A673 (cell line): ENCODE results near the gene CCR6. TPM values are rescaled to one million over a fixed set of nuclear protein-coding genes. Genes with fewer than 3 reads are reported as not detected.

Source experiments
- BruUV-seq: library from RNA; stranded (reverse); fragments of 400-500 nt; replicated peaks from 2 replicates; lab custom pipeline; 2021; lab: Mats Ljungman, UMichigan
- CTCF ChIA-PET: fragments of 300-600 bp; sonication (Branson Sonifier 250); formaldehyde crosslinking; loops from one replicate; lab custom pipeline; 2022; ENCODE audit warnings: antibody characterized with exemption; lab: Charles Lee
- POLR2A ChIA-PET: fragments of 300-600 bp; sonication (Branson Sonifier 250); formaldehyde crosslinking; loops from one replicate; lab custom pipeline; 2022; ENCODE audit warnings: antibody characterized with exemption; ENCODE audit not compliant: low non-redundant PET; lab: Charles Lee
- DNase-seq: peaks from one replicate; pipeline ENCODE4 v3.0.0-alpha.2; 2015; ENCODE audit warnings: low spot score
- H3K27ac ChIP-seq: fragments of 200-600 bp; sonication (generic); 2 replicates; pipeline ENCODE4 v1.5.1; 2016; ENCODE audit warnings: mixed run types, low read depth, mild to moderate bottlenecking, mixed read lengths, antibody characterized with exemption, low read length; ENCODE audit not compliant: poor library complexity, severe bottlenecking
- H3K27me3 ChIP-seq: fragments of 200-600 bp; sonication (generic); replicated peaks from 2 replicates; pipeline ENCODE4 v1.6.1; 2017; ENCODE audit warnings: mixed run types, low read depth, mild to moderate bottlenecking, mixed read lengths, antibody characterized with exemption, low read length; ENCODE audit not compliant: insufficient read depth, poor library complexity
- H3K36me3 ChIP-seq: fragments of 200-600 bp; sonication (generic); 2 replicates; pipeline ENCODE4 v1.6.1; 2016; ENCODE audit warnings: mixed run types, mild to moderate bottlenecking, mixed read lengths, antibody characterized with exemption, low read length; ENCODE audit not compliant: insufficient read depth, poor library complexity, severe bottlenecking
- H3K4me1 ChIP-seq: fragments of 200-600 bp; sonication (generic); 2 replicates; pipeline ENCODE4 v1.6.1; 2017; ENCODE audit warnings: mixed run types, mild to moderate bottlenecking, mixed read lengths, antibody characterized with exemption, low read length; ENCODE audit not compliant: insufficient read depth, poor library complexity, severe bottlenecking
- H3K4me3 ChIP-seq: fragments of 200-600 bp; sonication (generic); 2 replicates; pipeline ENCODE4 v1.5.1; 2016; ENCODE audit warnings: low read depth, mixed run types, mild to moderate bottlenecking, mixed read lengths, low read length; ENCODE audit not compliant: poor library complexity, severe bottlenecking
- H3K9me3 ChIP-seq: fragments of 200-600 bp; sonication (generic); 2 replicates; pipeline ENCODE4 v1.6.1; 2016; ENCODE audit warnings: mixed run types, low read depth, mild to moderate bottlenecking, mixed read lengths, antibody characterized with exemption, low read length; ENCODE audit not compliant: poor library complexity, severe bottlenecking
- CTCF ChIP-seq: fragments of 300-800, 200-600 bp; sonication (generic); conservative IDR thresholded peaks from 2 replicates; pipeline ENCODE4 v1.5.1; 2017; ENCODE audit warnings: low read depth, mild to moderate bottlenecking, antibody characterized with exemption, low read length, moderate library complexity, mixed read lengths
- EZH2 ChIP-seq: fragments of 200-600 bp; sonication (generic); IDR thresholded peaks from 2 replicates; pipeline ENCODE4 v1.6.1; 2017; ENCODE audit warnings: borderline replicate concordance, low read depth, mild to moderate bottlenecking, mixed read lengths, antibody characterized with exemption, low read length; ENCODE audit not compliant: poor library complexity, severe bottlenecking
- intact Hi-C: fragments of 100-400 bp; cut with micrococcal nuclease; formaldehyde crosslinking; loops from one replicate; pipeline ENCODE4 v1.10.0; 2022; ENCODE audit not compliant: unreplicated experiment
- total RNA-seq: library from RNA; stranded (reverse); gene quantifications from 2 replicates; pipeline ENCODE4 v1.2.3, GENCODE V29; 2021

The CCR6 gene
- total RNA-seq, 1 experiment from 2014 or later = not detected

- DNase-seq = no peak
- no peaks in the 10 kb centered on the region for H3K9me3 ChIP-seq
- TF ChIP-seq EZH2 = no peak
- no peak for TF ChIP-seq CTCF
- H3K4me3 ChIP-seq = no peak overlapping the region
- no peaks in the 10 kb centered on the region for H3K4me1 ChIP-seq
- no peak overlapping the region for H3K27ac ChIP-seq
- H3K27me3 ChIP-seq = peaks cover 11% of the 10 kb centered on the region
- H3K36me3 ChIP-seq = no peaks in the 10 kb centered on the region
- ChIA-PET POLR2A (no interaction called here), CTCF (no interaction called here)
- intact Hi-C loops = no loop called here
- no TSS peak for BruUV-seq
Measured at GRCh38 chr6:167154895-167155294, 32.0 kb downstream of the CCR6 start.

- Histone ChIP-seq H3K9me3 (no peaks in the 10 kb centered on the region), H3K4me3 (no peak overlapping the region), H3K4me1 (no peaks in the 10 kb centered on the region), H3K36me3 (no peaks in the 10 kb centered on the region), H3K27me3 (peaks cover 11% of the 10 kb centered on the region), H3K27ac (no peak overlapping the region)
- TF ChIP-seq EZH2 (no peak), CTCF (no peak)
- CTCF ChIA-PET = no interaction called here
- POLR2A ChIA-PET = no interaction called here
- BruUV-seq = no TSS peak
- DNase-seq = no peak
- intact Hi-C loops = no loop called here
Measured at GRCh38 chr6:167157414-167157813, 34.5 kb downstream of the CCR6 start.

- Histone ChIP-seq H3K27ac (no peak within 1 kb of the TSS), H3K9me3 (no peaks in the 10 kb centered on the region), H3K4me1 (no peaks in the 10 kb centered on the region), H3K4me3 (no peak within 1 kb of the TSS), H3K36me3 (no peaks in the 10 kb centered on the region), H3K27me3 (peaks cover 11% of the 10 kb centered on the region)
- no TSS peak for BruUV-seq
- ChIA-PET CTCF (no interaction called here), POLR2A (no interaction called here)
- no peak for TF ChIP-seq EZH2
- no peak for TF ChIP-seq CTCF
- DNase-seq = no peak
- intact Hi-C loops = no loop called here
Measured at GRCh38 chr6:167157863-167158262, 35.0 kb downstream of the CCR6 start, which contains the start of gene GPR31. GPR31 (minus strand) TSS chr6:167157980; CDS start chr6:167157831, 149 bp downstream.
